Neural cell (in vitro differentiated cells): Measurements from ENCODE around the gene PRKAG2. TPM values are rescaled to one million over a fixed set of nuclear protein-coding genes. Genes with fewer than 3 reads are reported as not detected.

Experiments
- H2AFZ ChIP-seq: fragments of 200-600, 300-800 bp; sonication (generic), shearing (Covaris generic); 2 replicates; pipeline ENCODE4 v1.6.0; 2014; ENCODE audit warnings: low read depth, mild to moderate bottlenecking, antibody characterized with exemption, low read length, moderate library complexity
- H3F3A ChIP-seq: fragments of 200-600 bp; shearing (Covaris generic); 2 replicates; pipeline ENCODE4 v1.6.1; 2016; ENCODE audit warnings: mild to moderate bottlenecking, moderate library complexity, mixed read lengths, antibody characterized with exemption, low read length; ENCODE audit not compliant: insufficient read depth, poor library complexity, severe bottlenecking
- H3K27ac ChIP-seq: fragments of 200-600, 300-800 bp; sonication (generic), shearing (Covaris generic); 2 replicates; pipeline ENCODE4 v1.5.1; 2014; ENCODE audit warnings: mild to moderate bottlenecking, low read length, moderate library complexity
- H3K27me3 ChIP-seq: fragments of 300-800, 200-600 bp; sonication (generic), shearing (Covaris generic); 2 replicates; pipeline ENCODE4 v1.6.0; 2014; ENCODE audit warnings: mild to moderate bottlenecking, low read depth, low read length, moderate library complexity; ENCODE audit not compliant: insufficient read depth
- H3K36me3 ChIP-seq: fragments of 300-800, 200-600 bp; sonication (generic), shearing (Covaris generic); 2 replicates; pipeline ENCODE4 v1.5.1; 2014; ENCODE audit warnings: mild to moderate bottlenecking, antibody characterized with exemption, low read length, moderate library complexity; ENCODE audit not compliant: insufficient read depth
- H3K4me2 ChIP-seq: fragments of 300-800, 200-600 bp; sonication (generic), shearing (Covaris generic); 2 replicates; pipeline ENCODE4 v1.6.0; 2014; ENCODE audit warnings: mild to moderate bottlenecking, low read length
- H3K4me3 ChIP-seq: fragments of 300-800, 200-600 bp; sonication (generic), shearing (Covaris generic); 2 replicates; pipeline ENCODE4 v1.5.1; 2014; ENCODE audit warnings: mild to moderate bottlenecking, low read length, moderate library complexity
- H3K79me2 ChIP-seq: fragments of 200-600 bp; shearing (Covaris generic); replicated peaks from 2 replicates; pipeline ENCODE4 v1.6.0; 2014; ENCODE audit warnings: mild to moderate bottlenecking, low read length, moderate library complexity; ENCODE audit not compliant: insufficient read depth
- H3K9ac ChIP-seq: fragments of 300-800, 200-600 bp; sonication (generic), shearing (Covaris generic); 2 replicates; pipeline ENCODE4 v1.6.1; 2016; ENCODE audit warnings: mild to moderate bottlenecking, low read length, mixed read lengths
- H3K9me2 ChIP-seq: fragments of 200-600 bp; shearing (Covaris generic); 2 replicates; pipeline ENCODE4 v1.6.1; 2016; ENCODE audit warnings: mild to moderate bottlenecking, low read length, mixed read lengths; ENCODE audit not compliant: insufficient read depth
- H3K9me3 ChIP-seq: fragments of 200-600, 300-800 bp; sonication (generic), shearing (Covaris generic); 2 replicates; pipeline ENCODE4 v1.6.1; 2016; ENCODE audit warnings: mild to moderate bottlenecking, mixed run types, low read length, moderate library complexity, mixed read lengths
- H4K20me1 ChIP-seq: fragments of 200-600 bp; shearing (Covaris generic); 2 replicates; pipeline ENCODE4 v1.6.1; 2016; ENCODE audit warnings: mild to moderate bottlenecking, mixed run types; ENCODE audit not compliant: insufficient read depth
- EP300 ChIP-seq: fragments of 450-650 bp; conservative IDR thresholded peaks from 2 replicates; pipeline ENCODE4 v1.6.1; 2014; ENCODE audit warnings: antibody characterized with exemption, mild to moderate bottlenecking, moderate library complexity; ENCODE audit not compliant: poor library complexity, severe bottlenecking
- EZH2 ChIP-seq: fragments of 200-600, 300-800 bp; shearing (Covaris generic), sonication (generic); IDR thresholded peaks from 2 replicates; pipeline ENCODE4 v1.6.1; 2014; ENCODE audit warnings: antibody characterized with exemption, low read length, borderline replicate concordance, mild to moderate bottlenecking; ENCODE audit not compliant: insufficient read depth, poor library complexity, severe bottlenecking
- MXI1 ChIP-seq: fragments of 450-650 bp; conservative IDR thresholded peaks from 2 replicates; pipeline ENCODE4 v1.6.1; 2014; ENCODE audit warnings: antibody characterized with exemption, mild to moderate bottlenecking; ENCODE audit not compliant: poor library complexity, severe bottlenecking
- POLR2AphosphoS5 ChIP-seq: IDR thresholded peaks from 2 replicates; pipeline ENCODE4 v1.6.1; 2012
- RAD21 ChIP-seq: fragments of 450-650 bp; conservative IDR thresholded peaks from 2 replicates; pipeline ENCODE4 v1.6.1; 2014; ENCODE audit warnings: antibody characterized with exemption, mild to moderate bottlenecking, moderate library complexity
- REST ChIP-seq: IDR thresholded peaks from 2 replicates; pipeline ENCODE4 v1.6.1; 2012; ENCODE audit warnings: borderline replicate concordance
- SMC3 ChIP-seq: fragments of 450-650 bp; conservative IDR thresholded peaks from 2 replicates; pipeline ENCODE4 v1.6.1; 2014; ENCODE audit warnings: antibody characterized with exemption, mild to moderate bottlenecking, moderate library complexity; ENCODE audit not compliant: poor library complexity
- TAF1 ChIP-seq: IDR thresholded peaks from 2 replicates; pipeline ENCODE4 v1.6.1; 2012; ENCODE audit warnings: low read depth
- polyA plus RNA-seq: library from polyadenylated mRNA; depleted of rRNA; stranded (reverse); fragments of >200 nt; gene quantifications from 2 replicates; pipeline ENCODE4 v1.2.3, GENCODE V29; 2014
- TF ChIP-seq, protein P1 (sequence below): fragments of 450-650 bp; IDR thresholded peaks from 2 replicates; pipeline ENCODE4 v1.5.1; 2014; ENCODE audit warnings: antibody characterized with exemption, mild to moderate bottlenecking, moderate library complexity; ENCODE audit not compliant: poor library complexity, severe bottlenecking

The PRKAG2 gene
- polyA plus RNA-seq, 1 donor from 2014 or later, result 22.9 TPM

GRCh38 chr7:151700586-151701165 is 176.2 kb downstream of the PRKAG2 start:
- Histone ChIP-seq H3K9ac (no peak overlapping the region), H3K4me2 (no peak overlapping the region), H3K36me3 (no peaks in the 10 kb centered on the region), H3K79me2 (no peaks in the 10 kb centered on the region), H3K9me3 (no peaks in the 10 kb centered on the region), H3K27ac (no peak overlapping the region), H3K9me2 (no peaks in the 10 kb centered on the region), H3K27me3 (no peaks in the 10 kb centered on the region), H4K20me1 (no peaks in the 10 kb centered on the region), H3F3A (no peaks in the 10 kb centered on the region), H3K4me3 (no peak overlapping the region), H2AFZ (no peak overlapping the region)
- TF ChIP-seq MXI1 (no peak), EP300 (no peak), SMC3 (no peak), TAF1 (no peak), POLR2AphosphoS5 (no peak), RAD21 (no peak), REST (no peak), EZH2 (no peak)
- TF ChIP-seq, protein P1, sequence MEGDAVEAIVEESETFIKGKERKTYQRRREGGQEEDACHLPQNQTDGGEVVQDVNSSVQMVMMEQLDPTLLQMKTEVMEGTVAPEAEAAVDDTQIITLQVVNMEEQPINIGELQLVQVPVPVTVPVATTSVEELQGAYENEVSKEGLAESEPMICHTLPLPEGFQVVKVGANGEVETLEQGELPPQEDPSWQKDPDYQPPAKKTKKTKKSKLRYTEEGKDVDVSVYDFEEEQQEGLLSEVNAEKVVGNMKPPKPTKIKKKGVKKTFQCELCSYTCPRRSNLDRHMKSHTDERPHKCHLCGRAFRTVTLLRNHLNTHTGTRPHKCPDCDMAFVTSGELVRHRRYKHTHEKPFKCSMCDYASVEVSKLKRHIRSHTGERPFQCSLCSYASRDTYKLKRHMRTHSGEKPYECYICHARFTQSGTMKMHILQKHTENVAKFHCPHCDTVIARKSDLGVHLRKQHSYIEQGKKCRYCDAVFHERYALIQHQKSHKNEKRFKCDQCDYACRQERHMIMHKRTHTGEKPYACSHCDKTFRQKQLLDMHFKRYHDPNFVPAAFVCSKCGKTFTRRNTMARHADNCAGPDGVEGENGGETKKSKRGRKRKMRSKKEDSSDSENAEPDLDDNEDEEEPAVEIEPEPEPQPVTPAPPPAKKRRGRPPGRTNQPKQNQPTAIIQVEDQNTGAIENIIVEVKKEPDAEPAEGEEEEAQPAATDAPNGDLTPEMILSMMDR, result no peak

DNA sequence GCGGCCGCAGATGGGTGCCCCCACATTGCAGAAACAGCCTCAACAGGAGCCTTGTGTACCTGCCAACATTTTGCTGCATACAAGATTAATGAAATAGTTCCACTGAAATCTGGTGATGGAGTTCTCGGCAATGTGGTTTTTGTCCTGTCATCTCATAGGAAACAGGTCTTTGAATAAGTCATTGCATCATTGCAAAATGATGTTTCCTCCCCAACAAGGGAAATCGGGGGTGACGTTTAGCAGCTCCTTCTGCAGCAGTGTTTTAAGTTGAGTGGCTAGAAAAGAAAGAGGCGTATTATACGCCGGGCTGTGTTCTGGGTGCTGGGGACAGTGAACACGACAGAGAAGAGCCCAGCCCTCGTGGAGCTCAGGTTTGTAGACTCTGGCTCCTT is 177.0 kb downstream of the PRKAG2 start:
- no peak overlapping the region for H3K27ac ChIP-seq
- H2AFZ ChIP-seq, result no peak overlapping the region
- H3K9ac ChIP-seq, result no peak overlapping the region
- TF ChIP-seq EZH2 (no peak), MXI1 (no peak), RAD21 (no peak), REST (no peak), POLR2AphosphoS5 (no peak), SMC3 (no peak), TAF1 (no peak), EP300 (no peak)
- TF ChIP-seq, protein P1, result no peak
- no peaks in the 10 kb centered on the region for H3K9me2 ChIP-seq
- no peaks in the 10 kb centered on the region for H3K9me3 ChIP-seq
- H3K36me3 ChIP-seq, result no peaks in the 10 kb centered on the region
- H3F3A ChIP-seq, result no peaks in the 10 kb centered on the region
- no peak overlapping the region for H3K4me2 ChIP-seq
- H4K20me1 ChIP-seq, result no peaks in the 10 kb centered on the region
- H3K79me2 ChIP-seq, result no peaks in the 10 kb centered on the region
- no peaks in the 10 kb centered on the region for H3K27me3 ChIP-seq
- H3K4me3 ChIP-seq, result no peak overlapping the region
